Caco-2 (cell line): Measurements from ENCODE around the gene PALLD. TPM values are rescaled to one million over a fixed set of nuclear protein-coding genes. Genes with fewer than 3 reads are reported as not detected.

Source experiments
- BruUV-seq: library from RNA; stranded (reverse); fragments of 400-500 nt; replicated peaks from 2 replicates; lab custom pipeline; 2021; lab: Mats Ljungman, UMichigan
- CTCF ChIA-PET: fragments of 300-600 bp; sonication (Branson Sonifier 250); formaldehyde crosslinking; loops from one replicate; lab custom pipeline; 2022; ENCODE audit warnings: antibody characterized with exemption; lab: Charles Lee
- POLR2A ChIA-PET: fragments of 300-600 bp; sonication (Branson Sonifier 250); formaldehyde crosslinking; loops from one replicate; lab custom pipeline; 2022; ENCODE audit warnings: antibody characterized with exemption; lab: Charles Lee
- DNase-seq, 2 experiments: peaks; one replicate each; pipeline versions ENCODE4 v3.0.0 to v3.0.0-alpha.2; 2020 to 2022
- H3K27me3 ChIP-seq: replicated peaks from 2 replicates; pipeline ENCODE4 v1.6.0; 2011; ENCODE audit warnings: low read length; ENCODE audit not compliant: control insufficient read depth, insufficient read depth
- H3K36me3 ChIP-seq: 2 replicates; pipeline ENCODE4 v1.5.1; 2011; ENCODE audit warnings: low read length; ENCODE audit not compliant: control insufficient read depth, insufficient read depth
- H3K4me1 ChIP-seq: fragments of 250-450 bp; sonication (Bioruptor Pico); 2 replicates; pipeline ENCODE4 v1.5.1; 2020; ENCODE audit warnings: mild to moderate bottlenecking
- H3K4me3 ChIP-seq: 2 replicates; pipeline ENCODE4 v1.5.1; 2011; ENCODE audit warnings: low read depth, mild to moderate bottlenecking, control low read depth, low read length
- H3K9me3 ChIP-seq: fragments of 250-450 bp; sonication (Bioruptor Pico); 2 replicates; pipeline ENCODE4 v1.5.1; 2020; ENCODE audit warnings: mild to moderate bottlenecking, moderate library complexity
- H3K27ac Mint-ChIP-seq: one replicate; pipeline ENCODE4 v1.8.0; 2022; ENCODE audit warnings: mixed read lengths; ENCODE audit not compliant: unreplicated experiment
- H3K27me3 Mint-ChIP-seq: one replicate; pipeline ENCODE4 v1.8.0; 2022; ENCODE audit warnings: mixed read lengths; ENCODE audit not compliant: insufficient read depth, unreplicated experiment
- H3K36me3 Mint-ChIP-seq: one replicate; pipeline ENCODE4 v1.8.0; 2022; ENCODE audit warnings: mild to moderate bottlenecking, mixed read lengths; ENCODE audit not compliant: insufficient read depth, unreplicated experiment
- H3K4me1 Mint-ChIP-seq: one replicate; pipeline ENCODE4 v1.8.0; 2022; ENCODE audit warnings: low read depth, mixed read lengths; ENCODE audit not compliant: unreplicated experiment
- H3K4me3 Mint-ChIP-seq: one replicate; pipeline ENCODE4 v1.8.0; 2022; ENCODE audit warnings: mild to moderate bottlenecking, moderate library complexity, mixed read lengths; ENCODE audit not compliant: unreplicated experiment
- H3K9me3 Mint-ChIP-seq: one replicate; pipeline ENCODE4 v1.8.0; 2022; ENCODE audit warnings: mixed read lengths; ENCODE audit not compliant: unreplicated experiment
- CTCF ChIP-seq, 2 experiments: fragments of 200-600 bp in 1 of 2; IDR thresholded peaks; 1 replicate in 1 of 2; 2 replicates in 1 of 2; pipeline versions ENCODE4 v1.5.1 to v1.8.0; 2011 to 2022; ENCODE audit warnings: antibody characterized with exemption in 1 of 2, control low read depth in 1 of 2, inconsistent platforms in 1 of 2, low read depth in 1 of 2, low read length in 1 of 2, mild to moderate bottlenecking in 1 of 2, moderate library complexity in 1 of 2; ENCODE audit not compliant: insufficient read depth in 1 of 2, severe bottlenecking in 1 of 2, unreplicated experiment in 1 of 2
- intact Hi-C: fragments of 100-400 bp; cut with micrococcal nuclease; formaldehyde crosslinking; loops from one replicate; pipeline ENCODE4 v1.10.0; 2022; ENCODE audit not compliant: unreplicated experiment
- total RNA-seq: library from RNA; stranded (reverse); gene quantifications from 2 replicates; pipeline ENCODE4 v1.2.3, GENCODE V29; 2022

The PALLD gene
- total RNA-seq, 1 experiment from 2014 or later: 12.3 TPM

GRCh38 chr4:168536448-168536847 is 39.6 kb downstream of the PALLD start:
- H3K4me1 Mint-ChIP-seq: no peaks in the 10 kb centered on the region
- no peak overlapping the region for H3K4me3 Mint-ChIP-seq
- no peaks in the 10 kb centered on the region for H3K36me3 ChIP-seq
- intact Hi-C loops: no loop called here
- H3K27me3 Mint-ChIP-seq: no peaks in the 10 kb centered on the region
- no peak overlapping the region for H3K4me3 ChIP-seq
- no TSS peak for BruUV-seq
- POLR2A ChIA-PET: no interaction called here
- no peak for DNase-seq
- no peak for TF ChIP-seq CTCF (IDR thresholded peaks at IDR 0.05; ENCODE audit: insufficient read depth in 1 of 2, low read depth in 1 of 2, low read length in 1 of 2, severe bottlenecking in 1 of 2, unreplicated experiment in 1 of 2)
- no peaks in the 10 kb centered on the region for H3K27me3 ChIP-seq
- no peaks in the 10 kb centered on the region for H3K9me3 ChIP-seq
- CTCF ChIA-PET: no interaction called here
- H3K4me1 ChIP-seq: no peaks in the 10 kb centered on the region
- H3K36me3 Mint-ChIP-seq: no peaks in the 10 kb centered on the region
- H3K27ac Mint-ChIP-seq: no peak overlapping the region
- H3K9me3 Mint-ChIP-seq: no peaks in the 10 kb centered on the region

- H3K27ac Mint-ChIP-seq: no peak overlapping the region
- Histone ChIP-seq H3K27me3 (no peaks in the 10 kb centered on the region), H3K9me3 (no peaks in the 10 kb centered on the region), H3K4me3 (no peak overlapping the region), H3K4me1 (no peaks in the 10 kb centered on the region), H3K36me3 (no peaks in the 10 kb centered on the region)
- ChIA-PET CTCF (no interaction called here), POLR2A (no interaction called here)
- no peaks in the 10 kb centered on the region for H3K4me1 Mint-ChIP-seq
- no TSS peak for BruUV-seq
- no peaks in the 10 kb centered on the region for H3K9me3 Mint-ChIP-seq
- no peak overlapping the region for H3K4me3 Mint-ChIP-seq
- no peak for DNase-seq
- no peak for TF ChIP-seq CTCF (IDR thresholded peaks at IDR 0.05; ENCODE audit: insufficient read depth in 1 of 2, low read depth in 1 of 2, low read length in 1 of 2, severe bottlenecking in 1 of 2, unreplicated experiment in 1 of 2)
- intact Hi-C loops: no loop called here
- H3K36me3 Mint-ChIP-seq: no peaks in the 10 kb centered on the region
- H3K27me3 Mint-ChIP-seq: no peaks in the 10 kb centered on the region
Measured at GRCh38 chr4:168537086-168537485, 40.2 kb downstream of the PALLD start.

- BruUV-seq: no TSS peak
- H3K4me1 Mint-ChIP-seq: no peaks in the 10 kb centered on the region
- no peak for DNase-seq
- Histone ChIP-seq H3K4me3 (no peak overlapping the region), H3K9me3 (no peaks in the 10 kb centered on the region), H3K27me3 (no peaks in the 10 kb centered on the region), H3K36me3 (no peaks in the 10 kb centered on the region), H3K4me1 (no peaks in the 10 kb centered on the region)
- H3K9me3 Mint-ChIP-seq: no peaks in the 10 kb centered on the region
- ChIA-PET CTCF (no interaction called here), POLR2A (no interaction called here)
- H3K27me3 Mint-ChIP-seq: no peaks in the 10 kb centered on the region
- no peaks in the 10 kb centered on the region for H3K36me3 Mint-ChIP-seq
- intact Hi-C loops: no loop called here
- no peak for TF ChIP-seq CTCF (IDR thresholded peaks at IDR 0.05; ENCODE audit: insufficient read depth in 1 of 2, low read depth in 1 of 2, low read length in 1 of 2, severe bottlenecking in 1 of 2, unreplicated experiment in 1 of 2)
- no peak overlapping the region for H3K27ac Mint-ChIP-seq
- no peak overlapping the region for H3K4me3 Mint-ChIP-seq
Measured at GRCh38 chr4:168537571-168537970, 40.7 kb downstream of the PALLD start.
